Mononuclear cell (primary cell): Measurements from ENCODE around the gene STARD5. TPM values are rescaled to one million over a fixed set of nuclear protein-coding genes. Genes with fewer than 3 reads are reported as not detected.

Source experiments
- H3K27me3 ChIP-seq: 2 replicates; pipeline ENCODE4 v1.6.0; 2011; ENCODE audit warnings: low read length, control low read depth; ENCODE audit not compliant: insufficient read depth
- H3K4me1 ChIP-seq: 2 replicates; pipeline ENCODE4 v1.5.1; 2011; ENCODE audit warnings: mild to moderate bottlenecking, low read length, control low read depth; ENCODE audit not compliant: insufficient read depth
- H3K4me3 ChIP-seq: 2 replicates; pipeline ENCODE4 v1.5.1; 2011; ENCODE audit warnings: mild to moderate bottlenecking, low read length, moderate library complexity
- H3K9me3 ChIP-seq: 2 replicates; pipeline ENCODE4 v1.5.1; 2011; ENCODE audit warnings: low read depth, mild to moderate bottlenecking, control low read depth, low read length
- total RNA-seq: library from RNA; depleted of rRNA; stranded (reverse); fragments of >200 nt; gene quantifications from one replicate; pipeline ENCODE4 v1.2.3, GENCODE V29; 2012

STARD5 gene
- total RNA-seq, 1 donor: 14.1 TPM

GRCh38 chr15:81330366-81331090 lies 6.6 kb upstream of the STARD5 start:
- Histone ChIP-seq H3K27me3 (no peaks in the 10 kb centered on the region), H3K4me3 (no peak overlapping the region), H3K4me1 (no peaks in the 10 kb centered on the region), H3K9me3 (no peaks in the 10 kb centered on the region)

- peaks cover 5% of the 10 kb centered on the region for H3K4me1 ChIP-seq
- no peaks in the 10 kb centered on the region for H3K9me3 ChIP-seq
- no peak overlapping the region for H3K4me3 ChIP-seq
- H3K27me3 ChIP-seq: no peaks in the 10 kb centered on the region
Observed at GRCh38 chr15:81329446-81329845, 5.5 kb upstream of the STARD5 start.

GRCh38 chr15:81327516-81327915 lies 3.6 kb upstream of the STARD5 start:
- Histone ChIP-seq H3K27me3 (no peaks in the 10 kb centered on the region), H3K4me1 (peaks cover 21% of the 10 kb centered on the region), H3K9me3 (no peaks in the 10 kb centered on the region), H3K4me3 (no peak overlapping the region)

- no peaks in the 10 kb centered on the region for H3K9me3 ChIP-seq
- peaks cover 26% of the 10 kb centered on the region for H3K4me1 ChIP-seq
- H3K4me3 ChIP-seq: no peak overlapping the region
- no peaks in the 10 kb centered on the region for H3K27me3 ChIP-seq
Observed at GRCh38 chr15:81326466-81327212, 2.7 kb upstream of the STARD5 start.

- Histone ChIP-seq H3K9me3 (no peaks in the 10 kb centered on the region), H3K27me3 (no peaks in the 10 kb centered on the region), H3K4me3 (peak overlapping the region; percentile 64), H3K4me1 (peaks cover 27% of the 10 kb centered on the region)
Observed at GRCh38 chr15:81323559-81323943, 390 bp downstream of the STARD5 start.

- Histone ChIP-seq H3K9me3 (no peaks in the 10 kb centered on the region), H3K4me1 (peaks cover 35% of the 10 kb centered on the region), H3K27me3 (no peaks in the 10 kb centered on the region), H3K4me3 (no peak overlapping the region)
Observed at GRCh38 chr15:81322676-81323253, 1.2 kb downstream of the STARD5 start.

- Histone ChIP-seq H3K27me3 (no peaks in the 10 kb centered on the region), H3K4me1 (peaks cover 41% of the 10 kb centered on the region), H3K4me3 (no peak overlapping the region), H3K9me3 (no peaks in the 10 kb centered on the region)
Observed at GRCh38 chr15:81321667-81322066, 2.3 kb downstream of the STARD5 start.

- Histone ChIP-seq H3K4me1 (peaks cover 54% of the 10 kb centered on the region), H3K4me3 (no peak overlapping the region), H3K27me3 (no peaks in the 10 kb centered on the region), H3K9me3 (no peaks in the 10 kb centered on the region)
Observed at GRCh38 chr15:81317642-81318017, 6.3 kb downstream of the STARD5 start.

GRCh38 chr15:81316267-81316666 lies 7.7 kb downstream of the STARD5 start:
- Histone ChIP-seq H3K4me1 (peaks cover 62% of the 10 kb centered on the region), H3K27me3 (no peaks in the 10 kb centered on the region), H3K4me3 (no peak overlapping the region), H3K9me3 (no peaks in the 10 kb centered on the region)

- Histone ChIP-seq H3K27me3 (no peaks in the 10 kb centered on the region), H3K4me3 (no peak overlapping the region), H3K4me1 (peaks cover 69% of the 10 kb centered on the region), H3K9me3 (no peaks in the 10 kb centered on the region)
Observed at GRCh38 chr15:81315452-81316175, 8.3 kb downstream of the STARD5 start.

GRCh38 chr15:81314378-81314777 lies 9.6 kb downstream of the STARD5 start:
- no peak overlapping the region for H3K4me3 ChIP-seq
- H3K4me1 ChIP-seq: peaks cover 78% of the 10 kb centered on the region
- H3K9me3 ChIP-seq: no peaks in the 10 kb centered on the region
- no peaks in the 10 kb centered on the region for H3K27me3 ChIP-seq

- no peaks in the 10 kb centered on the region for H3K27me3 ChIP-seq
- H3K4me1 ChIP-seq: peaks cover 78% of the 10 kb centered on the region
- H3K9me3 ChIP-seq: no peaks in the 10 kb centered on the region
- H3K4me3 ChIP-seq: no peak overlapping the region
Observed at GRCh38 chr15:81313686-81314085, 10.3 kb downstream of the STARD5 start.

- H3K4me3 ChIP-seq: no peak overlapping the region
- H3K4me1 ChIP-seq: peaks cover 71% of the 10 kb centered on the region
- no peaks in the 10 kb centered on the region for H3K27me3 ChIP-seq
- H3K9me3 ChIP-seq: no peaks in the 10 kb centered on the region
Observed at GRCh38 chr15:81312790-81313543, 11.0 kb downstream of the STARD5 start.

- no peaks in the 10 kb centered on the region for H3K9me3 ChIP-seq
- peaks cover 70% of the 10 kb centered on the region for H3K4me1 ChIP-seq
- H3K4me3 ChIP-seq: no peak overlapping the region
- H3K27me3 ChIP-seq: no peaks in the 10 kb centered on the region
Observed at GRCh38 chr15:81311752-81312464, 12.0 kb downstream of the STARD5 start.
